Gastrocnemius medialis (tissue), 4 donors: Measurements from ENCODE around the gene RABIF. TPM values are rescaled to one million over a fixed set of nuclear protein-coding genes. Genes with fewer than 3 reads are reported as not detected.

Experiments
- ATAC-seq, 2 donors: fragments of 150-250 bp; one replicate each; pipeline ENCODE4 v1.9.1; 2016
- DNase-seq, 2 donors: peaks; one replicate each; pipeline ENCODE4 v3.0.0-alpha.2; 2019
- H3K27ac ChIP-seq, 4 donors: fragments of 200-600 bp; sonication (generic); 1 replicate in 1 of 4; 2 replicates in 3 of 4; pipeline ENCODE4 v1.5.1; 2016 to 2018; ENCODE audit warnings: mild to moderate bottlenecking in 2 of 4, moderate library complexity in 1 of 4
- H3K27me3 ChIP-seq, 3 donors: fragments of 200-600 bp; sonication (generic) in 2 of 3; 1 replicate in 1 of 3; 2 replicates in 2 of 3; pipeline versions ENCODE4 v1.5.1 to v1.6.0; 2016 to 2019; ENCODE audit warnings: mild to moderate bottlenecking in 1 of 3, moderate library complexity in 1 of 3
- H3K36me3 ChIP-seq, 2 donors: fragments of 200-600 bp; sonication (generic) in 1 of 2; one replicate each; pipeline ENCODE4 v1.5.1; 2017 to 2018
- H3K4me1 ChIP-seq, 2 donors: fragments of 200-600 bp; sonication (generic) in 1 of 2; one replicate each; pipeline ENCODE4 v1.5.1; 2016 to 2017; ENCODE audit warnings: mild to moderate bottlenecking in 2 of 2
- H3K4me3 ChIP-seq, 4 donors: fragments of 200-600 bp; sonication (generic) in 3 of 4; 1 replicate in 1 of 4; 2 replicates in 3 of 4; pipeline ENCODE4 v1.5.1; 2016 to 2019; ENCODE audit warnings: mild to moderate bottlenecking in 2 of 4
- H3K9me3 ChIP-seq, 3 donors: fragments of 200-600 bp; sonication (generic) in 2 of 3; 1 replicate in 1 of 3; 2 replicates in 2 of 3; pipeline ENCODE4 v1.5.1; 2016 to 2019
- POLR2A ChIP-seq, 2 donors: fragments of 450-650 bp; IDR thresholded peaks; one replicate each; pipeline ENCODE4 v1.6.1; 2017; ENCODE audit warnings: antibody characterized with exemption in 2 of 2, mild to moderate bottlenecking in 2 of 2, moderate library complexity in 2 of 2
- in situ Hi-C, 4 donors: fragments of 200-750 bp; cut with MboI; loops; one replicate each; pipeline versions ENCODE4 v1.15.0 to v1.8.0; 2017; ENCODE audit warnings: low sequenced_read_pairs in 4 of 4
- intact Hi-C: fragments of 100-400 bp; cut with DNase I; formaldehyde crosslinking; loops from one replicate; pipeline ENCODE4 v1.15.1; 2023; ENCODE audit warnings: low total_unique reads
- total RNA-seq, 4 donors: library from RNA; depleted of rRNA; stranded (reverse); fragments of >200 nt; gene quantifications; one replicate each; pipeline versions ENCODE4 v1.1.0 to v1.2.3, GENCODE V29; 2016
- TF ChIP-seq, protein P1 (sequence below), 5 experiments: fragments of 450-650 bp in 3 of 5; fragments of 200-600 bp in 2 of 5; sonication (generic) in 2 of 5; IDR thresholded peaks in 4 of 5; conservative IDR thresholded peaks in 1 of 5; 1 replicate in 4 of 5; 2 replicates in 1 of 5; pipeline ENCODE4 v1.5.1; 2016 to 2019; ENCODE audit warnings: antibody characterized with exemption in 5 of 5, mild to moderate bottlenecking in 3 of 5, moderate library complexity in 3 of 5

The RABIF gene
- total RNA-seq, 4 donors from 2014 or later = 2.6 to 9.2 (median 3.9) TPM

DNA sequence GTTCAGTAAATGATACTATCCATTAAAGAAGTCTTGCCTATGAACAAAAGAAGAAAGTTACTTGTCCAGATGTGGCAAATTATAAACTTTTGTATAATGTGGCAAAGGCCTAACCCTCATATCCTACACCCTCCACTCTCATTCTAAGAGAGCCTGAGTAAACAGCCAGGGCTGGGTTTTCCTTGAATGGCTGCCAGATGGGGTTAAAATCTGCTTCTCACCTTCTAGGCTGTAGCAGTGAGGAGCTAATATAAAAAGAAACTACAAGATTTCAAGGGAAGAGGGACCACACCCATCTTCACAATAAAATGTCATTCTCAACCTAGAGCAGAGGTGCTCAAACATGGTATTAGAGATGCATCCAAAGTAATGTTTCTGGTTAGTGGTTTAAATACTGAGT is 8.9 kb downstream of the RABIF start:
- Histone ChIP-seq H3K4me1 (no peaks in the 10 kb centered on the region), H3K9me3 (no peaks in the 10 kb centered on the region), H3K36me3 (peaks cover 0 to 24% of the 10 kb centered on the region in 2 donors), H3K4me3 (no peak overlapping the region), H3K27ac (no peak overlapping the region), H3K27me3 (no peaks in the 10 kb centered on the region)
- DNase-seq (no peak), ATAC-seq (no peak)
- TF ChIP-seq POLR2A (IDR thresholded peaks at IDR 0.05) = no peak
- TF ChIP-seq, protein P1, sequence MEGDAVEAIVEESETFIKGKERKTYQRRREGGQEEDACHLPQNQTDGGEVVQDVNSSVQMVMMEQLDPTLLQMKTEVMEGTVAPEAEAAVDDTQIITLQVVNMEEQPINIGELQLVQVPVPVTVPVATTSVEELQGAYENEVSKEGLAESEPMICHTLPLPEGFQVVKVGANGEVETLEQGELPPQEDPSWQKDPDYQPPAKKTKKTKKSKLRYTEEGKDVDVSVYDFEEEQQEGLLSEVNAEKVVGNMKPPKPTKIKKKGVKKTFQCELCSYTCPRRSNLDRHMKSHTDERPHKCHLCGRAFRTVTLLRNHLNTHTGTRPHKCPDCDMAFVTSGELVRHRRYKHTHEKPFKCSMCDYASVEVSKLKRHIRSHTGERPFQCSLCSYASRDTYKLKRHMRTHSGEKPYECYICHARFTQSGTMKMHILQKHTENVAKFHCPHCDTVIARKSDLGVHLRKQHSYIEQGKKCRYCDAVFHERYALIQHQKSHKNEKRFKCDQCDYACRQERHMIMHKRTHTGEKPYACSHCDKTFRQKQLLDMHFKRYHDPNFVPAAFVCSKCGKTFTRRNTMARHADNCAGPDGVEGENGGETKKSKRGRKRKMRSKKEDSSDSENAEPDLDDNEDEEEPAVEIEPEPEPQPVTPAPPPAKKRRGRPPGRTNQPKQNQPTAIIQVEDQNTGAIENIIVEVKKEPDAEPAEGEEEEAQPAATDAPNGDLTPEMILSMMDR (IDR thresholded peaks at IDR 0.05 in 4 of 5, conservative IDR thresholded peaks at IDR 0.05 in 1 of 5) = no peak
- in situ Hi-C loops = no loop called here
- intact Hi-C loops = no loop called here

DNA sequence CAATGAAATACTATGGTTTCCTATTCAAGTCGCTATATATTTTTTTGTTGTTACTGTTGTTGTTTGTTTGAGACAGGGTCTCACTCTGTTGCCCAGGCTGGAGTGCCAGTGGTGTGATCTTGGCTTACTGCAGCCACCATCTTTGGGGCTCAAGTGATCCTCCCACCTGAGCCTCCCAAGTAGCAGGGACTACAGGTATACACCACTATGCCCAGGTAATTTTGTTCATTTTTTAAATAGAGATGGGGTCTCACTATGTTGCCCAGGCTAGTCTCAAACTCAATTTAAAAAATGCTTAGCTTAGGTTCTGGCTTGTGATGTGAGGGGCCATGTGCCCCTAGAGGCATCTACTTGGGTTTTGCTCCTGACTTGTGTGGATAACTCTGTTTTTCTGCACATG is 9.8 kb downstream of the RABIF start:
- no peak for DNase-seq
- Histone ChIP-seq H3K4me3 (no peak overlapping the region), H3K4me1 (no peaks in the 10 kb centered on the region), H3K9me3 (no peaks in the 10 kb centered on the region), H3K36me3 (peaks cover 0 to 24% of the 10 kb centered on the region in 2 donors), H3K27ac (no peak overlapping the region), H3K27me3 (no peaks in the 10 kb centered on the region)
- TF ChIP-seq, protein P1 (IDR thresholded peaks at IDR 0.05 in 4 of 5, conservative IDR thresholded peaks at IDR 0.05 in 1 of 5) = no peak
- no peak for TF ChIP-seq POLR2A (IDR thresholded peaks at IDR 0.05)
- no peak for ATAC-seq
- in situ Hi-C loops = no loop called here
- intact Hi-C loops = no loop called here

DNA sequence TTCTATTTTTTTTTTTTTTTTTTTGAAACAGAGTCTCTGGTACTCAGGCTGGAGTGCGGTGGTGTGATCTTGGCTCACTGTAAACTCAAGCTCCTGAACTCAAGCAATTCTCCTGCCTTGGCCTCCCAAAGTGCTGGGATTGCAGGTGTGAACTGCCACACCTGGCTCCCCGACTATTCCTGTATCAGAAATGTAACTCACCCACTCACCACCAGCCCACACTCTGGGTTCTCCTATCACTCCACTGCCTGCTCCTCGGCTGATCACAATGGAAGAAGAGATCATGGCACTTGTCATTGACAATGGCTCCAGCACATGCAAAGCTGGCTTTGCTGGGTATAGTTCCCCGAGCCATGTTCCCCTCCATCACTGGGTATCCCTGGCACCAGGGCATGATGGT is 15.9 kb downstream of the RABIF start:
- DNase-seq (no peak), ATAC-seq (no peak)
- no peak for TF ChIP-seq POLR2A (IDR thresholded peaks at IDR 0.05)
- TF ChIP-seq, protein P1 (IDR thresholded peaks at IDR 0.05 in 4 of 5, conservative IDR thresholded peaks at IDR 0.05 in 1 of 5) = no peak
- no peaks in the 10 kb centered on the region for H3K36me3 ChIP-seq
- H3K9me3 ChIP-seq = no peaks in the 10 kb centered on the region
- H3K4me3 ChIP-seq = no peak overlapping the region
- in situ Hi-C loops (no loop called here), intact Hi-C loops (no loop called here)
- H3K4me1 ChIP-seq = no peaks in the 10 kb centered on the region
- no peak overlapping the region for H3K27ac ChIP-seq
- no peaks in the 10 kb centered on the region for H3K27me3 ChIP-seq

DNA sequence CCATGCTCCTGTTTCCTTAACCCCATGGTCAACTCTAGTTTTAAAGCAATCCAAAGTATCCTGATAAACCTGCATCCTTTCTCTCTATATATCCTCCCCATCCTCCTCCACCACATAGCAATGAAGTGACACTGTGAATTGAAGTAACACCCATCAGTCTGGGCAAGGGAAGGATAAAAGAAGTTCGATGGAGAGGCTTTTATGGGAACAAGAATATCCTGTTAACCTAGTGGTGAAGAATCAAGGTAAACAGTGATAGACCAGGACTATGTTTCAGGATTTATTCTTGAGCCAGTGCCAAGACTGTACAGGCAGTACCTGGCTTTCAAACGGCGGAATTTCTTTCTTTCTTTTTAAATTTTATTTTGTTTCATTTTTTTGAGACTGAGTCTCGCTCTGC is 17.6 kb downstream of the RABIF start:
- no peaks in the 10 kb centered on the region for H3K36me3 ChIP-seq
- H3K4me1 ChIP-seq = no peaks in the 10 kb centered on the region
- intact Hi-C loops (no loop called here), in situ Hi-C loops (no loop called here)
- no peak for DNase-seq
- no peaks in the 10 kb centered on the region for H3K27me3 ChIP-seq
- H3K27ac ChIP-seq = no peak overlapping the region
- no peak for TF ChIP-seq POLR2A (IDR thresholded peaks at IDR 0.05)
- TF ChIP-seq, protein P1 (IDR thresholded peaks at IDR 0.05 in 4 of 5, conservative IDR thresholded peaks at IDR 0.05 in 1 of 5) = no peak
- no peak for ATAC-seq
- H3K9me3 ChIP-seq = no peaks in the 10 kb centered on the region
- no peak overlapping the region for H3K4me3 ChIP-seq
